ENCODE measurements around the gene PLPP4.

Gene PLPP4

DNA sequence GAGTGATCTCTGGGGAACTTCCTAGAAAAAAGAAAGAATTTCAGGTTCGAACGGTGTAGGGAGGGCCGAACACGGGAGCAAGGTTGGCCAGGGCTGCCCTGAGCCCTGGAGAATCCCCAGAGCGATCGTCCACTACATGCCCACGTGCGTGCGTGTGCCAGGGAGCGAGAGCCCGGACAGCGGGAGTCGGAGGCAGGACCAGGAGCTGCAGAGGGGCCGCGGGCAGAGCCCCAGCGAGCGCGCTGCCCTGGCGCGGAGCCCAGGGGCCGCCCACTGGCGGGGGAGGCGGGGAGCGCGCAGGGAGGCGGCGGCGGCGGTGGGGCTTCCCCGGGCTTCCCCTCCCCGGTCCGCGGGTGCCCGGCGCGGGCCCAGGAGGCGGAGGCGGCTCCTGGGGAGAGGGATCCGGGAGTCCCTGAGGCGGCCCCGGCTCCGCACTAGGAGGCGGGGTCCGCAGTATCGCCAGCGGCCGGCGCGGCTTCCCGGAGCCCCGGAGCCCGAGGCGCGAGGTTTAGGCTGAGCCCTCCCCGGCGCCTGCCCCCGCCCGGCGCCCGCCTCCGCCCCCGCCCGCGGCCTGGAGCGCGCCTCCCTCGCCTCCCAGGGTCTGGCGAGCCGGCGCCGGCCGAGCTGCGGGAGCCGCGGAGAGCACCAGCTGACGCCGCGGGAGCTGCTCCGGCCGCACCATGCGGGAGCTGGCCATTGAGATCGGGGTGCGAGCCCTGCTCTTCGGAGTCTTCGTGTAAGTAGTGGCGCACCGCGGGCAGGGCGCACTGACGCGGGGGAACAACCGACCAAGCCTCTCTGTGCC is at the start of gene PLPP4:
Gene PLPP4, plus strand, starts transcription at position 602 of the 805 bp plus-strand sequence. Its CDS starts 79 bp downstream, at position 681.
- in situ Hi-C loops (cut with HindIII; ENCODE audit: low pct_ligation_motif_present, low pct_unique_long_range_greater_than_20kb, low sequenced_read_pairs), result no loop called here
- peak; percentile 67 for DNase-seq

- in situ Hi-C loops (cut with HindIII; ENCODE audit: low pct_ligation_motif_present, low pct_unique_long_range_greater_than_20kb, low sequenced_read_pairs), result no loop called here
- no peak for DNase-seq
These were observed 47.2 kb upstream of the PLPP4 start for GRCh38 chr10:120409816-120410215.

GRCh38 chr10:120414946-120415345 is 42.1 kb upstream of the PLPP4 start:
- in situ Hi-C loops (cut with HindIII; ENCODE audit: low pct_ligation_motif_present, low pct_unique_long_range_greater_than_20kb, low sequenced_read_pairs), result no loop called here
- DNase-seq, result peak; percentile 11

GRCh38 chr10:120415709-120416330 is 41.2 kb upstream of the PLPP4 start:
- in situ Hi-C loops (cut with HindIII; ENCODE audit: low pct_ligation_motif_present, low pct_unique_long_range_greater_than_20kb, low sequenced_read_pairs), result no loop called here
- peak; percentile 94 for DNase-seq

GRCh38 chr10:120420421-120420820 is 36.6 kb upstream of the PLPP4 start:
- no peak for DNase-seq
- in situ Hi-C loops (cut with HindIII; ENCODE audit: low pct_ligation_motif_present, low pct_unique_long_range_greater_than_20kb, low sequenced_read_pairs), result no loop called here

DNA sequence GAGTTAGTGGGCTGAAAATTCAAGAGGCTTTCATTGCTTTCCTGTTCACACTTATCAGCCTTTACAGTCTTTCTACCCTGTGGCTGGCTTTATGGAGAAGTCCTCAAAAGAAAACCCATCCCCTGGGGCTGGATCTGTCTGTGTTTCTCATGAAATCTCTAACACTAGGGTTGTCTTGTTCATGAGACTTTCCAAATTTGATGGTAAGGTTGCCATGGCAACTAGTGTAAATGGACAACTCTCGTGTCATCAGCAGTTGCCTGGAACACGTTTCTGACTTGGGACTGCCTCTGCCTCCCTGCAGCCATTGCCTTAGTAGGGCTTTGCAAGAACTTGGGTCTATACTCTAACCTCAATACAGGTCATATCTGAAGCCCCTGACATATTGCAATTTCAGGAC is 35.8 kb upstream of the PLPP4 start:
- in situ Hi-C loops (cut with HindIII; ENCODE audit: low pct_ligation_motif_present, low pct_unique_long_range_greater_than_20kb, low sequenced_read_pairs), result no loop called here
- DNase-seq, result no peak

DNA sequence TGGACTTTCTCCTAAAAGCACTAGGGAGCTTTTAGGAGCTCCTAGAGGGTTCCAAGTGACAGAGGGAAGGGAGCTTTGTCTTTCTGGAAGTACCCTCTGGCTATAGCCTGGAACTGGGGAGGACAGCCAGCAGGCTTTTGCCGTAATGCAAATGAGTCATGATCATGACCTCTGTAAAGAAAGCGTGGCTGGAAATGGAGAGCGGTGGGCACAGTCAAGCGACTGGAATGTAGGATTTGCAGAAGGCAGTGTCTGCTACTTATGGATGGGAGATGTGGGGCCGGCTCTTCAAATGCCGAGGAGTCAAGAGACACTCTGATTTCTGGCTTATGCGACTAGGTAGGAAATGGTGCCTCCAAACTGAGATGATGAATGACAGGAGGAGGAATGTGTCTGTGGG is 34.6 kb upstream of the PLPP4 start:
- in situ Hi-C loops (cut with HindIII; ENCODE audit: low pct_ligation_motif_present, low pct_unique_long_range_greater_than_20kb, low sequenced_read_pairs), result no loop called here
- peak; percentile 71 for DNase-seq

GRCh38 chr10:120423431-120424197 is 33.4 kb upstream of the PLPP4 start:
- peak; percentile 69 for DNase-seq
- in situ Hi-C loops (cut with HindIII; ENCODE audit: low pct_ligation_motif_present, low pct_unique_long_range_greater_than_20kb, low sequenced_read_pairs), result no loop called here

DNA sequence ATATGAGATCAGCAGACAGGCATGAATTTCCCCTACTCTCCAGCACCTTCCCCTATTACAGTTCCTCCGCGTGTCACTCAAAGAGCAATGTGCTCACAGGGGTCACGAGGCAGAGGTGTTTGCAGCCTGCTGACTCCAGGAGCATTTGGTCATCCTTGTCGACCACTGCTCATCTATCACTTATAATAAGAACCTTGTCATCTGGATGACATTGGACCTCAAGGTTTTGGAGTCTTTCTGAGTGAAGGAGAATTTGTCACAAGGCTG is 32.9 kb upstream of the PLPP4 start:
- no peak for DNase-seq
- in situ Hi-C loops (cut with HindIII; ENCODE audit: low pct_ligation_motif_present, low pct_unique_long_range_greater_than_20kb, low sequenced_read_pairs), result no loop called here

GRCh38 chr10:120426306-120426705 is 30.7 kb upstream of the PLPP4 start:
- in situ Hi-C loops (cut with HindIII; ENCODE audit: low pct_ligation_motif_present, low pct_unique_long_range_greater_than_20kb, low sequenced_read_pairs), result no loop called here
- DNase-seq, result no peak

DNA sequence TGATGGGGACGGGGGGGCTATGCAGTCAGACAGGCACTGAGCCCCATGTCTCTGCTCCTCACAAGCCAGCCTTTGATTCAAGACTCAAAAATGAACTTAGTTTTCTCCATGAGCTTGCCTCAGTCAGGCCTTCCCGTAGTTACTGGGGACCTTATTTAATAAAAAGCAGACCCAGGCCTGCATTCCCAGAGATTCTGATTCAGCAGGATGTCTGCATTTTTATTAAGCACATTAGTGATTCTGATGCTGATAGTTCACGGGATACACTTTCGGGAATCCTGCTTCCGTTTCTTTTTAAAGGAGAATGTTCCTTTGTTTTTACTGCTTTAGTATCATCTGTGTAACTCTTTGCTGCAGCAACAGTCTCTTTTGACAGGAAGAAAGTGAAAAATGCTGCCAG is 28.3 kb upstream of the PLPP4 start:
- DNase-seq, result no peak
- in situ Hi-C loops (cut with HindIII; ENCODE audit: low pct_ligation_motif_present, low pct_unique_long_range_greater_than_20kb, low sequenced_read_pairs), result no loop called here

DNA sequence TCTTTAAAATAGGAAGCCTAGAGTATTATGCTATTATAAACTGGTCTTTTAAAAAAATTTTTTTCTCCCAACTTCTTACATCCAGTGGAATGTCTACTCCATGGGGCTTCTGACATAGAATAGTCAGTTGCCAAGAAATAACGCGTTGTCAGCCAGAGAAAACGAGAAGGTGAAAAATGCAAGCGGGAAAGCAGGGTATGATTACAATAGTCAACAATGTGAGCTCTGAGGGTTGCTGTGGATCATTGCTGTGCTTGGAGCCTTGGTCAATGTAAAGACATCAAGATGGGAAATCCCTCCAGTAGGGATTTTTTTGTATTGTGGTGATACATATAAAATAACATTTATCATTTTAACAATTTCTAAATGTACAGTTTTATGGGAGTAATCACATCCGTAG is 27.6 kb upstream of the PLPP4 start:
- in situ Hi-C loops (cut with HindIII; ENCODE audit: low pct_ligation_motif_present, low pct_unique_long_range_greater_than_20kb, low sequenced_read_pairs), result no loop called here
- no peak for DNase-seq

GRCh38 chr10:120431251-120431651 is 25.8 kb upstream of the PLPP4 start:
- in situ Hi-C loops (cut with HindIII; ENCODE audit: low pct_ligation_motif_present, low pct_unique_long_range_greater_than_20kb, low sequenced_read_pairs), result no loop called here
- no peak for DNase-seq

DNA sequence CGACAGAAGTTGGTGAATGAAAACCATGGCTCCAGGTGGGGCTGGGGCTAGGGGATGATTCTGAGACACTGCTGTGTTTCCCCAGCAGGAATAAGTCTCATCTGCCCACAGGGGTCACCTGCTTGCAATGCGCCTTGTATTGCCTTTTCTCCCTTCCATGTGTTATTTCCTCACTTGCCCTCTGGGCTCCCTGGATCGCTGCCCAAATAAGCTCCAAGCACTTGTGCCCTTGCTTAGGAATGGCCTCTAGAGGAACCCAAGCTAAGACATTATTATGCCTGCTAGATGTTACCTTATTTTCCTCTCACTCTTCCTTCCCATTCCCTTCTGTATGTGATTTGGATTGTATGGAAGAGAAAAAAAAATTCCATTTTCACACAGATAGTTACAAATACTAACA is 24.8 kb upstream of the PLPP4 start:
- in situ Hi-C loops (cut with HindIII; ENCODE audit: low pct_ligation_motif_present, low pct_unique_long_range_greater_than_20kb, low sequenced_read_pairs), result no loop called here
- no peak for DNase-seq

GRCh38 chr10:120433141-120433540 is 23.9 kb upstream of the PLPP4 start:
- DNase-seq, result no peak

GRCh38 chr10:120436439-120437112 is 20.5 kb upstream of the PLPP4 start:
- in situ Hi-C loops (cut with HindIII; ENCODE audit: low pct_ligation_motif_present, low pct_unique_long_range_greater_than_20kb, low sequenced_read_pairs), result no loop called here
- peak; percentile 31 for DNase-seq

More at GRCh38 chr10:120433141-120433540, 23.9 kb upstream of the PLPP4 start:
- in situ Hi-C loops (cut with HindIII; ENCODE audit: low pct_ligation_motif_present, low pct_unique_long_range_greater_than_20kb, low sequenced_read_pairs), result no loop called here

- in situ Hi-C loops (cut with HindIII; ENCODE audit: low pct_ligation_motif_present, low pct_unique_long_range_greater_than_20kb, low sequenced_read_pairs), result no loop called here
- no peak for DNase-seq
These were observed 19.5 kb upstream of the PLPP4 start for GRCh38 chr10:120437541-120437940.

DNA sequence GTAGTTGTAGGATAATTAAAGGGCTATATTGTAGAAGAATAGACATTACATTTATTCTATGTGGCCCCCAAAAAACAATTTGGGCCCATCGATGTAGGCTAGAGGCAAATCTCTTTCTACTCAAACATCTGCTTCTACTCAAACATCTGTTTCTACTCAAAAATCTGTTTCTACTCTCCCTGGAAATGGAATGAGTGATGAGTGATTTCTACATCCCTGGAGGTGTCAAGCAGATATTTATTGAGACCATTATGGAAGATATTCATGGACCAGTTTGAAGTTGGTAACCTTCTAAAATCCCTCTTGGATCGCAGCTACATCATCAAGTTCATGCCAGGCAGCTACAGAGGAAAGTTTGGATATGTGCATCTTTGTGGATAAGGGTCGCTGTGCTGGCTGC is 5.1 kb upstream of the PLPP4 start:
- in situ Hi-C loops (cut with HindIII; ENCODE audit: low pct_ligation_motif_present, low pct_unique_long_range_greater_than_20kb, low sequenced_read_pairs), result no loop called here
- no peak for DNase-seq

DNA sequence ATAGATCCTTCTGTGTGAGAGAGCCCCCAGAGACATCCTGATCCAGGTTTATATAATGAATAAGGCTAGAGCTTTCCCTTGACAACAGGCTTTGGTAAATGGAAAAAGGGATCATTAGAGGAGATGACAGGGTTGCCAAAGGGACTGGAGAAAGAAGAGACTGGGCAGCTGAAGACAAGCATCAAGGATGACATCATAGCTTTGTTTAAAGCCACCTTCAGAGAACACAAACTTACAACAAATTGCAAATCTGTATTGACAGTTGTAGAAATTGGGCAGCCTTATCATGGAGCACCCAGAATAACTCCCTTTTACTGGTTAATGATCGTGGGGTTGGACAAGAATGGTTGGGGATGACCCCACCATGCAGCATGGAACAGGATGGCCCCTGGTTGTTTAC is 3.7 kb upstream of the PLPP4 start:
- in situ Hi-C loops (cut with HindIII; ENCODE audit: low pct_ligation_motif_present, low pct_unique_long_range_greater_than_20kb, low sequenced_read_pairs), result no loop called here
- DNase-seq, result no peak
